Measurements from ENCODE around the gene NACAD.

DNA sequence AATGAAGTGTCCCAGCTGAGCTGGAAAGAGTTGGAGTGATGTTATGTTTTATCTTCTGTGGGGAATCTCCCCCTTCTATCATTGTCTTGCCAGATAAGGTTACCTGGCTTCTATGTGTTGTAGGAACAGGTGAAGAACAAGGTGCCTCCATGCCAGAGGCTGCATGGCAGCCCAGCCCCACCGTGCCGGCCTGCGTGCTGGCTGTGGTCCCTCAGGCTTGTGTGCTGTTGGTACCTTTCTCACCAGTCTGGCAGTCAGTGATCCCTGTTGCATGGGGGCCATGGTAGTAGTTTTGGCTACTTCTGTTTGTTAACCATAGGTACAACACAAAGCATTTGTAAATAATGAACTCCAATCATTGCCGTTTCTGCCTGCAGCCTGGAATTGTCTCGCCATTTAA is 50.9 kb downstream of the NACAD start:
- TF ChIP-seq, protein P1, sequence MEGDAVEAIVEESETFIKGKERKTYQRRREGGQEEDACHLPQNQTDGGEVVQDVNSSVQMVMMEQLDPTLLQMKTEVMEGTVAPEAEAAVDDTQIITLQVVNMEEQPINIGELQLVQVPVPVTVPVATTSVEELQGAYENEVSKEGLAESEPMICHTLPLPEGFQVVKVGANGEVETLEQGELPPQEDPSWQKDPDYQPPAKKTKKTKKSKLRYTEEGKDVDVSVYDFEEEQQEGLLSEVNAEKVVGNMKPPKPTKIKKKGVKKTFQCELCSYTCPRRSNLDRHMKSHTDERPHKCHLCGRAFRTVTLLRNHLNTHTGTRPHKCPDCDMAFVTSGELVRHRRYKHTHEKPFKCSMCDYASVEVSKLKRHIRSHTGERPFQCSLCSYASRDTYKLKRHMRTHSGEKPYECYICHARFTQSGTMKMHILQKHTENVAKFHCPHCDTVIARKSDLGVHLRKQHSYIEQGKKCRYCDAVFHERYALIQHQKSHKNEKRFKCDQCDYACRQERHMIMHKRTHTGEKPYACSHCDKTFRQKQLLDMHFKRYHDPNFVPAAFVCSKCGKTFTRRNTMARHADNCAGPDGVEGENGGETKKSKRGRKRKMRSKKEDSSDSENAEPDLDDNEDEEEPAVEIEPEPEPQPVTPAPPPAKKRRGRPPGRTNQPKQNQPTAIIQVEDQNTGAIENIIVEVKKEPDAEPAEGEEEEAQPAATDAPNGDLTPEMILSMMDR (conservative IDR thresholded peaks at IDR 0.05), result no peak
- no peak for TF ChIP-seq ZFX (IDR thresholded peaks at IDR 0.05)
